Measurements from ENCODE around the gene RYR1.

The RYR1 gene

DNA sequence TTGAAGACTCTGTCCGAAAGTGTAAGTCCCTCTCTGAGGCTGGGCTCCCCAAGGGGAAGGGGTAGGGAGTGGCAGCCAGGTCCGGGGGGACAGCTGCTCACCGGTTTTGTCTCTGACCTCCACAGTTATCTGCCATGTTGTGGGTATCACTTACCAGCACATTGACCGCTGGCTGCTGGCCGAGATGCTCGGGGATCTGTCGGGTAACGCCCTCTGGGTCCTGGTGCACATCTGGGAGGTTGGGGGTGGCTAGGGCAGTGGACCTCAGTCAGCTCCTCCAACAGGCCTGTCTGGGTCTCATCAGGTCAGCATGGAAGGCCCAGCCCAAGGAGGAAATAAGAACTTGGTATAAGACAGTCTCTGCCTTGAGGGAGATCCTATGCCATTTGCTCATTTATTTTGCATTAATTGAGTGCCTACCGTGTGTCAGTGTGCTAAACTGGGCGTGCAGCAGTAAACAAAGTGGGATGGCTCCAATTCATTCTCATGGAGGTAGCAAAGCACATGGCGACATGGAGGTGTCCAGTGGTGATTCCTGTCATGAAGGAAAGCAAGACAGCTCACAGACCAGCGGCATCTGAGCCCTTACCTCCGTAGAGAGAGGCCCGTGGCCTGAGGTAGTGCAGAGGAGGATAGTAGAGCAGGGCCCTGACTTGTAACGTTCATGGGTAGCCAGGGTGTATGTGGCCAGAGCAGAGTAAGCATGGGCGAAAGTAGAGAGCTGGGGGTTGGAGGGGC is 199.2 kb downstream of the RYR1 start:
- Mint-ChIP-seq H3K27ac (no peak overlapping the region), H3K36me3 (ENCODE audit: low read depth) (peaks cover 40% of the 10 kb centered on the region), H3K27me3 (ENCODE audit: low read depth) (no peaks in the 10 kb centered on the region), H3K4me3 (no peak overlapping the region), H3K9me3 (no peaks in the 10 kb centered on the region), H3K4me1 (ENCODE audit: low read depth) (peaks cover 21% of the 10 kb centered on the region)
- no peak for DNase-seq (ENCODE audit: low spot score)

DNA sequence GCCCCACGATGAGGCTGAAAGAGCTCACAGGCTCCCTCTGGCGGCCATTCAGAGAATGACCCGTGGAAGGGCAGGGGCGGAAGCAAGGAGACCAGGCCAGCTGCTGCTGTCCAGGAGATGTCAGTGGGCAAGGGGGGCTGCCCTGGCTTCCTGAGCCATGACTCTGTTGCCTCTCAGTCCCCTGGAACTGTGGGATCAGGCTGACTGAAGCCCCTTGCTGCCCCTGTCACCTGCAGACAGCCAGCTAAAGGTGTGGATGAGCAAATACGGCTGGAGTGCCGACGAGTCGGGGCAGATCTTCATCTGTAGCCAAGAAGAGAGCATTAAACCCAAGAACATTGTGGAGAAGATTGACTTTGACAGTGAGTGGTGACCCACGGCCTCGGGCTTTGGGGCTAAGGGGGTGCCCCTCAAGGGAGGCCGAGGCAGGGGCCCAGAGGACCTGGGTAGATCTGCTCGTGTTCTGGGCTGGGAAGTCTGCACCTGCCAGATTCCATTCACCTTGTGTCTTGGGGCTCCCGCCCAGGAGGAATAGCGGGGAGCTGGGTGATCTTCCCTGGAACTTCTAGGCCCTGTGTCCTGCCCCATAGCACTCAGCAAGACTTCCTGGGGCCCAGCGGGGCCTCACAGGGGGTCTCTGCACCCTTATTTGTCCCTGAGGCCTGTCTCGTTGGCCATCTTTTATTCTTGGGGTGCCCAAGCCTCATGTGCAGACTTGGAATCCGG is 201.4 kb downstream of the RYR1 start:
- Mint-ChIP-seq H3K4me3 (peak overlapping the region; percentile 50), H3K4me1 (ENCODE audit: low read depth) (peaks cover 21% of the 10 kb centered on the region), H3K27me3 (ENCODE audit: low read depth) (no peaks in the 10 kb centered on the region), H3K9me3 (no peaks in the 10 kb centered on the region), H3K36me3 (ENCODE audit: low read depth) (peaks cover 30% of the 10 kb centered on the region), H3K27ac (peak overlapping the region; percentile 86)
- peak; percentile 64 for DNase-seq (ENCODE audit: low spot score)

GRCh38 chr19:38635483-38636399 is 202.2 kb downstream of the RYR1 start:
- DNase-seq (ENCODE audit: low spot score), result no peak
- Mint-ChIP-seq H3K27me3 (ENCODE audit: low read depth) (no peaks in the 10 kb centered on the region), H3K9me3 (no peaks in the 10 kb centered on the region), H3K4me3 (peak overlapping the region; percentile 15), H3K27ac (peak overlapping the region; percentile 65), H3K4me1 (ENCODE audit: low read depth) (peaks cover 21% of the 10 kb centered on the region), H3K36me3 (ENCODE audit: low read depth) (peaks cover 28% of the 10 kb centered on the region)
